Type B pancreatic cell (in vitro differentiated cells): ENCODE results near the gene RABGAP1. TPM values are rescaled to one million over a fixed set of nuclear protein-coding genes. Genes with fewer than 3 reads are reported as not detected.
"Not testable (repeated sequence)": the region's sequence is repeated elsewhere in the genome, so short reads cannot be mapped to it uniquely, and the experiment has no call there.

Experiments used
- DNase-seq: peaks from one replicate; pipeline ENCODE4 v3.0.0; 2021; ENCODE audit warnings: mixed read lengths; ENCODE audit not compliant: unreplicated experiment; ENCODE audit errors: extremely low spot score
- H3K27ac Mint-ChIP-seq: 2 replicates; pipeline ENCODE4 v1.8.0; 2021; ENCODE audit warnings: mild to moderate bottlenecking, mixed read lengths
- H3K27me3 Mint-ChIP-seq: 2 replicates; pipeline ENCODE4 v1.8.0; 2021; ENCODE audit warnings: mixed read lengths
- H3K36me3 Mint-ChIP-seq: 2 replicates; pipeline ENCODE4 v1.8.0; 2021; ENCODE audit warnings: mixed read lengths
- H3K4me1 Mint-ChIP-seq: one replicate; pipeline ENCODE4 v1.8.0; 2021; ENCODE audit warnings: mixed read lengths; ENCODE audit not compliant: unreplicated experiment
- H3K4me3 Mint-ChIP-seq: 2 replicates; pipeline ENCODE4 v1.8.0; 2021; ENCODE audit warnings: mild to moderate bottlenecking, mixed read lengths
- H3K9me3 Mint-ChIP-seq: 2 replicates; pipeline ENCODE4 v1.8.0; 2021; ENCODE audit warnings: mixed read lengths
- CTCF ChIP-seq: fragments of 200-600 bp; sonication (generic); conservative IDR thresholded peaks from 2 replicates; pipeline ENCODE4 v1.5.0; 2021; ENCODE audit warnings: antibody characterized with exemption, mild to moderate bottlenecking
- long read RNA-seq: library from polyadenylated mRNA; unstranded; transcript quantifications from one replicate; pipeline ENCODE4 v2.0.0, GENCODE V29; 2020
- total RNA-seq: library from RNA; stranded (reverse); gene quantifications from 2 replicates; pipeline ENCODE4 v1.2.1, GENCODE V29; 2021; ENCODE audit warnings: low replicate concordance

Gene RABGAP1
- 68.4 and 72.7 TPM in 2 replicates for total RNA-seq
- long read RNA-seq, partial matches to known transcripts: 35 of 55 reads
- long read RNA-seq, other reads (novel, unspliced or antisense): 20 of 55 reads

GRCh38 chr9:122940749-122941581 is at the start of gene RABGAP1:
Gene RABGAP1 (plus strand): TSS chr9:122941020. CDS start chr9:122957060, 16,040 bp downstream.
- peaks cover 29% of the 10 kb centered on the region for H3K4me1 Mint-ChIP-seq
- peaks cover 9% of the 10 kb centered on the region for H3K36me3 Mint-ChIP-seq
- H3K27me3 Mint-ChIP-seq: no peaks in the 10 kb centered on the region
- H3K4me3 Mint-ChIP-seq: peak within 1 kb of the TSS; percentile 95
- no peak for TF ChIP-seq CTCF
- H3K9me3 Mint-ChIP-seq: no peaks in the 10 kb centered on the region
- peak; percentile 97 for DNase-seq
- H3K27ac Mint-ChIP-seq: peak within 1 kb of the TSS; percentile 97

GRCh38 chr9:122897969-122898368 is 42.9 kb upstream of the RABGAP1 start:
- H3K36me3 Mint-ChIP-seq: no peaks in the 10 kb centered on the region
- TF ChIP-seq CTCF: no peak
- H3K9me3 Mint-ChIP-seq: no peaks in the 10 kb centered on the region
- no peaks in the 10 kb centered on the region for H3K27me3 Mint-ChIP-seq
- H3K27ac Mint-ChIP-seq: no peak overlapping the region
- no peak for DNase-seq
- peaks cover 5% of the 10 kb centered on the region for H3K4me1 Mint-ChIP-seq
- H3K4me3 Mint-ChIP-seq: no peak overlapping the region

- DNase-seq: no peak
- Mint-ChIP-seq H3K9me3 (no peaks in the 10 kb centered on the region), H3K27me3 (no peaks in the 10 kb centered on the region), H3K4me1 (peaks cover 16% of the 10 kb centered on the region), H3K27ac (peak overlapping the region; percentile 16), H3K36me3 (no peaks in the 10 kb centered on the region), H3K4me3 (no peak overlapping the region)
- no peak for TF ChIP-seq CTCF
Measured at GRCh38 chr9:122900791-122901190, 40.0 kb upstream of the RABGAP1 start.

GRCh38 chr9:122904466-122904822 is 36.4 kb upstream of the RABGAP1 start:
- Mint-ChIP-seq H3K9me3 (no peaks in the 10 kb centered on the region), H3K36me3 (no peaks in the 10 kb centered on the region), H3K27ac (peak overlapping the region; percentile 95), H3K4me1 (peaks cover 10% of the 10 kb centered on the region), H3K27me3 (no peaks in the 10 kb centered on the region), H3K4me3 (peak overlapping the region; percentile 95)
- TF ChIP-seq CTCF: no peak
- DNase-seq: no peak

GRCh38 chr9:122904823-122905710 is 35.8 kb upstream of the RABGAP1 start, which contains the start of gene RC3H2:
Gene RC3H2 (minus strand): TSS chr9:122905359. CDS start chr9:122897509, 7,850 bp downstream.
- DNase-seq: peak; percentile 98
- H3K4me1 Mint-ChIP-seq: peaks cover 10% of the 10 kb centered on the region
- no peaks in the 10 kb centered on the region for H3K9me3 Mint-ChIP-seq
- peak within 1 kb of the TSS; percentile 97 for H3K27ac Mint-ChIP-seq
- peak within 1 kb of the TSS; percentile 95 for H3K4me3 Mint-ChIP-seq
- TF ChIP-seq CTCF: no peak
- H3K36me3 Mint-ChIP-seq: no peaks in the 10 kb centered on the region
- no peaks in the 10 kb centered on the region for H3K27me3 Mint-ChIP-seq

- not testable (repeated sequence) for H3K36me3 Mint-ChIP-seq
- H3K4me1 Mint-ChIP-seq: peaks cover 10% of the 10 kb centered on the region
Measured at GRCh38 chr9:122906122-122906521, 34.7 kb upstream of the RABGAP1 start.

More at GRCh38 chr9:122906122-122906521, 34.7 kb upstream of the RABGAP1 start:
- H3K9me3 Mint-ChIP-seq, H3K27ac Mint-ChIP-seq, H3K27me3 Mint-ChIP-seq, H3K4me3 Mint-ChIP-seq, DNase-seq: not testable (repeated sequence)
